HEK293T (cell line): ENCODE results near the gene NAA16.

Experiments
- CTCF ChIA-PET: fragments of 350-600 bp; formaldehyde crosslinking; extraction: SDS; loops from one replicate; lab custom pipeline; 2021; ENCODE audit warnings: antibody characterized with exemption, inconsistent platforms; lab: Yijun Ruan, JAX
- POLR2A ChIA-PET: fragments of 350-600 bp; formaldehyde crosslinking; extraction: SDS; loops from one replicate; lab custom pipeline; 2020; ENCODE audit warnings: antibody characterized with exemption, inconsistent platforms; lab: Yijun Ruan, JAX
- DNase-seq: peaks from one replicate; pipeline ENCODE4 v3.0.0; 2012; ENCODE audit warnings: mixed read lengths; ENCODE audit errors: extremely low spot score
- ARNT ChIP-seq: fragments of 450-650 bp; IDR thresholded peaks from 2 replicates; pipeline ENCODE4 v1.6.1; 2017; ENCODE audit warnings: mild to moderate bottlenecking
- BHLHE40 ChIP-seq: fragments of 450-650 bp; IDR thresholded peaks from 2 replicates; pipeline ENCODE4 v1.6.1; 2016; ENCODE audit warnings: mild to moderate bottlenecking, moderate library complexity, borderline replicate concordance
- CTBP1 ChIP-seq: fragments of 450-650 bp; IDR thresholded peaks from 2 replicates; pipeline ENCODE4 v1.6.1; 2016; ENCODE audit warnings: borderline replicate concordance
- ELF4 ChIP-seq: fragments of 450-650 bp; IDR thresholded peaks from 2 replicates; pipeline ENCODE4 v1.6.1; 2017; ENCODE audit warnings: antibody characterized with exemption
- FOXA1 ChIP-seq: fragments of 450-650 bp; IDR thresholded peaks from 2 replicates; pipeline ENCODE4 v1.6.1; 2016; ENCODE audit warnings: mild to moderate bottlenecking
- FOXK2 ChIP-seq: fragments of 450-650 bp; IDR thresholded peaks from 2 replicates; pipeline ENCODE4 v1.6.1; 2016; ENCODE audit warnings: mild to moderate bottlenecking
- FOXM1 ChIP-seq: fragments of 450-650 bp; IDR thresholded peaks from 2 replicates; pipeline ENCODE4 v1.6.1; 2017; ENCODE audit warnings: mild to moderate bottlenecking, borderline replicate concordance
- HDGF ChIP-seq: fragments of 450-650 bp; IDR thresholded peaks from 2 replicates; pipeline ENCODE4 v1.6.1; 2017; ENCODE audit warnings: antibody characterized with exemption, borderline replicate concordance
- L3MBTL2 ChIP-seq: fragments of 450-650 bp; conservative IDR thresholded peaks from 2 replicates; pipeline ENCODE4 v1.6.1; 2016; ENCODE audit warnings: mild to moderate bottlenecking
- LEF1 ChIP-seq: fragments of 450-650 bp; IDR thresholded peaks from 2 replicates; pipeline ENCODE4 v1.6.1; 2017; ENCODE audit warnings: mild to moderate bottlenecking, borderline replicate concordance
- NFRKB ChIP-seq: fragments of 450-650 bp; IDR thresholded peaks from 2 replicates; pipeline ENCODE4 v1.6.1; 2016; ENCODE audit warnings: mild to moderate bottlenecking, moderate library complexity
- SP1 ChIP-seq: fragments of 450-650 bp; IDR thresholded peaks from 2 replicates; pipeline ENCODE4 v1.6.1; 2017
- SUZ12 ChIP-seq: fragments of 450-650 bp; IDR thresholded peaks from 2 replicates; pipeline ENCODE4 v1.6.1; 2016; ENCODE audit warnings: mild to moderate bottlenecking
- TARDBP ChIP-seq: fragments of 450-650 bp; IDR thresholded peaks from 2 replicates; pipeline ENCODE4 v1.6.1; 2016
- ZNF384 ChIP-seq: fragments of 450-650 bp; IDR thresholded peaks from 2 replicates; pipeline ENCODE4 v1.6.1; 2016
- TF ChIP-seq, protein P1 (sequence below): fragments of 450-650 bp; IDR thresholded peaks from 2 replicates; pipeline ENCODE4 v1.6.1; 2016

The NAA16 gene

DNA sequence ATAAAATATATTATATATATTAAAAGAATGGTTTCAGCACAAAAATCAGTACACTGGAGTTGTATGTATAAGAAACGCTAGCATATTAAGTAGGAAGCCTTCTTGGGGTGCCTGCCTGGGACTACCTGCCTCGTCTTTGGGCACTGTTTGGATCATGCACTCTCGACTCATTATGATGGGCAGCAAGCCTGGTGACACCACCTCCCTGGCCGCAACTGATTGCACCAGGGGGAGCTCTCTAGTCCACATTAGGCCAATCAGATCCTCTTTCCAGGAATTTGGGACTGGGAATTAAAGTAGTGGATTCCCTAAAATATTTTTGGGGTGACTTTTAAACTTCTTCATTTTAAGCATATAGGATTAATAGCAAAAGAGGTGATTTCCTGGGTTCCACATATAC lies 90.3 kb downstream of the NAA16 start:
- TF ChIP-seq FOXK2 = no peak
- no peak for TF ChIP-seq SP1
- TF ChIP-seq ELF4 = no peak
- TF ChIP-seq TARDBP = no peak
- no peak for TF ChIP-seq CTBP1
- no peak for TF ChIP-seq ZNF384
- no peak for TF ChIP-seq ARNT
- no peak for TF ChIP-seq SUZ12
- DNase-seq = no peak
- ChIA-PET CTCF (no interaction called here), POLR2A (no interaction called here)

DNA sequence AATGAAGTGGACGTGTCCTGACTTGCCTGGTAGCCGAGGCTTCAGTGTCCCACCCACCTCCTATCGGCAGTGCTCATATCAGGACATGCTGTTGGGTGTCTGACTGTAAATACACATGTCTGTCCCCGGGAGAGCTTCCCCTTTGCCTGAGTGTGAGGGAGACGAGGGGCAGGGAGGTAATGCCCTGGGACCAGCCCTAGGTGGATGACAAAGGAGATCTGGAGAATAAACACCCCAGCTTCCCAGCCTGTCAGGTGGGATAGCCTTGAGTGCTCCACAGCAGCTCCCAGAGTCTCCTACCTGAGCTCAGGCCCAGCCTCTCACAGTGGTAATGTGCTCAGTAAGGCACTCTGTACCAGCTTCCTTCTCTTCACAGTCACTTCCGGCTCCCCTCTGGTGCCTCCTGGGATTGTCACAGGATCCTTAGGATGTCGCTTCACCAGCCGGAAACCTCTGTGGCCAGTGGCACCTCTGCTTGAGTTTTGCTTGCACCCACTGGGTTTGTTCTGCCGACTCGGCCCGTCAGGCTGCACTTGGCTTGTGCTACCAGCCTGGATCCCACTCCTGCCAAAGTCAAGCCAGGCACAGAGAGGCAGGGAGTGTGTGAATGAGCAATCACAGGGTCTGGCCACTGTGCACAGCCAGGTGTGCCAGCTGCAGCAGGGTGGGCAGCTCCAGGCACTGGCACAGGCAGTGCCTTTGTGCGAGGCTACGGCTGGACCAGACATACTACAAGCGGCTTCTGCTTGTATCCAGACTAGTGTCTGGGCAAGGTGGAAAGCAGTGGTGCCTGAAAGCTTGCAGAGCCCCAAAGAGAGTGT lies 91.8 kb downstream of the NAA16 start:
- ChIA-PET CTCF (no interaction called here), POLR2A (no interaction called here)
- TF ChIP-seq ARNT (no peak), L3MBTL2 (no peak), NFRKB (no peak), LEF1 (no peak), FOXK2 (no peak), FOXM1 (no peak), ZNF384 (no peak), HDGF (no peak), BHLHE40 (no peak), SP1 (no peak)
- TF ChIP-seq, protein P1, sequence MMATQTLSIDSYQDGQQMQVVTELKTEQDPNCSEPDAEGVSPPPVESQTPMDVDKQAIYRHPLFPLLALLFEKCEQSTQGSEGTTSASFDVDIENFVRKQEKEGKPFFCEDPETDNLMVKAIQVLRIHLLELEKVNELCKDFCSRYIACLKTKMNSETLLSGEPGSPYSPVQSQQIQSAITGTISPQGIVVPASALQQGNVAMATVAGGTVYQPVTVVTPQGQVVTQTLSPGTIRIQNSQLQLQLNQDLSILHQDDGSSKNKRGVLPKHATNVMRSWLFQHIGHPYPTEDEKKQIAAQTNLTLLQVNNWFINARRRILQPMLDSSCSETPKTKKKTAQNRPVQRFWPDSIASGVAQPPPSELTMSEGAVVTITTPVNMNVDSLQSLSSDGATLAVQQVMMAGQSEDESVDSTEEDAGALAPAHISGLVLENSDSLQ = no peak
- DNase-seq = no peak

DNA sequence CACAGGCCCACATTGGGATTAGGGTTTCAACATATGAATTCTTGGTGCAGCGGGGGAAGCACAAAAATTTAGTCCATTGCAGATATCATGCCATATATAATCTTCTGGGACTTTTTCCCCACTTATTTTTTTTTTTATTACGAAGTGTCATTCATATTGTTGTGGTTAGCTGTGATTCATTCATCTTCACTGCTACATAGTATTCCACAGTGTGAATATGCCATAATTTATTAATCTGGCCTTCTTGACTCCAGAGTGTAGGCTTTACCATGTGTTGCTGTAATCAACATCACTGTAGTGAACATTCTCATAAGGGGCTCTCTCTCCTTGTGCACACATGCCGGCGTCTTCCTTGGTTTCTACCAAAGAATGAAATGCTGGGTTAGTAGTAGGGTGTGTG lies 92.9 kb downstream of the NAA16 start:
- CTCF ChIA-PET = no interaction called here

DNA sequence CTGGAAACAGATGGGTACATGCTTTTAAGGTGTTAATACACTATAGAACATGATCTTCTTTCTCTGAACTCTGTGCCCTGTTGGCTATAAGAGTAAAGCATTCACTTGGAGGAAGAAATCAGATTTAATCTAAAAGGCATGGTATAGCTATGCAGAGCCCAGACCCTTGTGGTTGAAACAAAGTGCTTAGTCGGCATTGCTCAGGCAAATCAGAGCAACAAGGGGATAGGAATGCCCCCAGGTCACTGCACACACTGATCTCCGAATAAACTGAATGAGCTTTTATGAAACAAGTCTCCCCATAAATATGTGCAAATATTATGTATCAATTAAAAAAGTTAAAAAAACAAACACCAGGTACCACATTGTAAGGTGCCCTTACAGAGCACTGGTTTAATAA lies 94.3 kb downstream of the NAA16 start:
- POLR2A ChIA-PET = no interaction called here
- CTCF ChIA-PET = no interaction called here
- no peak for DNase-seq
- no peak for TF ChIP-seq CTBP1
- TF ChIP-seq FOXA1 = no peak
- TF ChIP-seq ARNT = no peak
- TF ChIP-seq TARDBP = no peak
- no peak for TF ChIP-seq ZNF384
- TF ChIP-seq HDGF = no peak
- TF ChIP-seq FOXM1 = no peak
- no peak for TF ChIP-seq BHLHE40
- TF ChIP-seq L3MBTL2 = no peak
- TF ChIP-seq SUZ12 = no peak

More for the DNA sequence above, 92.9 kb downstream of the NAA16 start:
- TF ChIP-seq ELF4 (no peak), NFRKB (no peak), HDGF (no peak), SP1 (no peak), BHLHE40 (no peak), SUZ12 (no peak), FOXM1 (no peak), L3MBTL2 (no peak), ARNT (no peak)
- TF ChIP-seq, protein P1 = no peak
- POLR2A ChIA-PET = no interaction called here
- DNase-seq = no peak

DNA sequence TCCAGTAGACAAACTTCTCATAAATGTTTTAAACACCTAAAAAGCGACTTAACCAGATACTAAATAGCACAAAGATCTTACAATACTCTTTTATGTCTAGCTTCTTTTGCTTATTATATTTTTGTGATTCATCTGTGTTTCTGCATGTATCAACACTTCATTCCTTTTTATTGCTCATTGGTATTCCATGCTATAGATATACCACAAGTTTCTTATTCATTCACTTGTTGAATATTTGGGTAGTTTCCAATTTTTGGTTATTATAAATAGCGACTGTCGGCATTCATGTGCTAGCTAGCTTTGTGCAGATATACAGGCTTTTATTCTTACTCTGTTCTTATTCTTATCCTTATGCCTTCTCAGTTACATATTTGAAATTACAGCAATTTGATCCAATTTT lies 96.3 kb downstream of the NAA16 start:
- CTCF ChIA-PET = no interaction called here
- TF ChIP-seq CTBP1 = no peak
- TF ChIP-seq FOXM1 = no peak
- TF ChIP-seq, protein P1 = no peak
- no peak for TF ChIP-seq HDGF
- no peak for TF ChIP-seq FOXA1
- TF ChIP-seq ZNF384 = no peak
- no peak for TF ChIP-seq FOXK2
- POLR2A ChIA-PET = no interaction called here
- DNase-seq = no peak

DNA sequence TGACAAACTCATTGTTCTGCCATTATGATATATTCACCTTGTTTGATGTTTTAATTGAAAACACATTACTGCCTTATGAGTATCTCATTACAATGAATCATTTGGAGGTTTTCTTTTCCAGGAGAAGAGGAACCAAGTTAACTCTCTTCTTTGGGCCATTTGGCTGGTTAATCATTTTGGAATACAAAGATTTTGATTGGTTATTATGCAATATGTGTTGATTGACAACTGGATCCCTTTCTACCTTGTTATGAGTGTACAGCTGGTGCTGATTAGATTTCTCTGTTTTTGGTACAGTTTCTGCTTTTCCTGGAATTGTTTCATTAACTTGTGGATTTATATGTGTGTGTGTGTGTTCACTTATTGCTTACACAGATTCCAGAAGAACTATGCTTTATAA lies 97.1 kb downstream of the NAA16 start:
- POLR2A ChIA-PET = no interaction called here
- DNase-seq = no peak
- TF ChIP-seq L3MBTL2 (no peak), FOXK2 (no peak), SP1 (no peak), ZNF384 (no peak), CTBP1 (no peak), NFRKB (no peak), ELF4 (no peak), HDGF (no peak), SUZ12 (no peak)
- CTCF ChIA-PET = no interaction called here

DNA sequence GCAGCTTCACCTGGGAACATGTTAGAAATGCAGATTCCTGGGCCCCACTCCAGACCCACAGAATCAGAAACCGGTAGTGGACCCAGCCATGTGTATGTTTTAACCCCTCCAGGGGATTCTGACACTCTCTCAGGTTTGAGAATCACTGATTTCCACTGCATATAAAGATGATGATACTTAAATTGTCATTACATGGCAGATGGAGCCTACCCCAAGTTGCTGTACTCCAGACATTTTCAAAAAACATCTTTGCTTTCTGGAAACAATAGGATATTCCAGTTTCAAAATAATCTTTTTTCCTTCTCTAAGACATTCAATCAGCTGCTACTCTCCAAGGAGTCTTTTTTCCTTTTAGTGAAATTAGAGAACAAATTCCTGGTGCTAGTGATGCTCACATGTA lies 97.7 kb downstream of the NAA16 start:
- CTCF ChIA-PET = no interaction called here
- TF ChIP-seq ZNF384 (no peak), ELF4 (no peak), FOXM1 (no peak), SUZ12 (no peak), FOXK2 (no peak), SP1 (no peak), TARDBP (no peak), HDGF (no peak), ARNT (no peak), NFRKB (no peak), L3MBTL2 (no peak), FOXA1 (no peak), BHLHE40 (no peak), LEF1 (no peak), CTBP1 (no peak)
- TF ChIP-seq, protein P1 = no peak
- no peak for DNase-seq
- POLR2A ChIA-PET = no interaction called here
